SH-SY5Y (cell line): ENCODE measurements around the gene PPM1H.

Experiments
- GATA2 ChIP-seq: IDR thresholded peaks from 2 replicates; pipeline ENCODE4 v1.6.1; 2011; ENCODE audit warnings: mild to moderate bottlenecking, low read depth, low read length
- GATA3 ChIP-seq: IDR thresholded peaks from 2 replicates; pipeline ENCODE4 v1.6.1; 2011; ENCODE audit warnings: low read depth, mild to moderate bottlenecking, low read length, moderate library complexity

GRCh38 chr12:62693376-62694050 is 241.4 kb downstream of the PPM1H start:
- TF ChIP-seq GATA2 (no peak), GATA3 (no peak)
